ENCODE data around the gene PDE6B.

PDE6B gene

DNA sequence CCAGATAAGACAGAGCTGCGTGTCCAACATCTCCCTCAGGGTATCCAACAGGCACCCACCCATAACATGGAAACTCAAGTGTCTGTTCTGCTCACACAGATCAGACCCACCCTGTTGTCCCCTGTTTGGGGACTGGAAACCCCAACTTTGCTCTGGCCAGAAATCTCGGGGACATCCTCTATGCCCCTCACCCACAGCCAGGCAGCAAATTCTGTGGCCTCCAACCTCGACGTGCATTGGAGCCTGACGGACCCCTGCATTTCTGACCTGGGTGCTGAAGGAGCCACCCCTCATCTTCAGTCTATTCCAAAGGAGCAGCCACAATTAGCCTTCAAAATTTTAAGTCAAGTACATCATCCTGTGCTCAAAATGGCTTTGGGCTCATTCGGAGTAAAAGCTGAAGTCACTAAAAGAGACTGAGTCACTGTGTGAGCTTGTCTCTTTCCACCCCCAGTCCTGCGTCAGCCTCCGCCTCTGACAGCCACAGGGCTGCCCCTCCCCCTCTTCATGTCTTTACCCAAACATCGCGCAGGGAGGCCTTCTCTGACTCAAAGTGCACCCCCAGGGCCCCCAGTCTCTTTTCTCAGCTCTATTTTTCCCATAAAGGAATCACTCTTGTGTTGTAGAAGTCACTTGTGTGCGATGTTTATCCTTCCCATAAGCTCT lies 24.4 kb upstream of the PDE6B start:
- DNase-seq (ENCODE audit: low spot score), result no peak
- no peak for FAIRE-seq

DNA sequence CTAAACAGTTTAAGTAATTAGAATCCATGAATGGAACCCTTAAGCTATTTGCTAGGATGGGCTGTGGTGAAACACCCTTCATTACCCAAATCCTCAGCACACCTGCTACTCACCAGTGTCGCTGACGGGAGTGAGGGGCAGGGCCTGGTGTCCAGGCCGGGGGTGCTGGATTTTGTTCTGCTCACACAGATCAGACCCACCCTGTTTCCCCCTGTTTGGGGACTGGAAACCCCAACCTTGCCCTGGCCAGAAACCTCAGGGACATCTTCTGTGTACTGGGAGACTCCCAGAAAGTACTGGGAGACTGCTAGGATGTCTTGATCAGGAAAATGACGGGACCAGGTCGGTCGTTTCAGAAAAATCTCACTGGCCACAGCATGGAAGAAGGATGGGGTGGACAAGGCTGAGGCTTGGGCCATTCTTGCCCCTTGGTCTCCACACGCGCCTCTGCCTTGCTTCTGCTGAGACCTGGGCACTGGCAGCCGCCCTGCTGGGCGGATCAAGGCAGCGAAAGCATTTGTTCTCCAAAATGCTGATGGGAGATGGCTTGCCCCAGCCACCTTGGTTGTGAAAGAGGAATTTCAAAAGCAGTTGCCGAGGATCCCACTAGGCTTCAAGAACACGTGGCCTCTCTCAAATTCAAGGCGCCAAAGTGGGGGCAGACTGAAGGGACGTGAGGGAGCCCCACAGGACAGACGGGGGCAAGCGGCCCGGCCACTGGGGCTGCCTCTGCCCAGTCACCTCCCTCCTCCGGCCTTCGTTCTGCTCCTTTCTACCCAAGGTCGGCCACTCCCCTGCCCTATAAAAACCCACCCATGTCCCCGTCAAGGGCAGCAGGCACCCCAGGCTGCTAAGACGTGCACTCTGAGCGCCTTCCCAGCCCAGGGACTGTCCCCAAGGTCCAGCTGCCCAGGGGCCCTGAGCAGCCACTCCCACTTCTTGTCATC lies 23.5 kb upstream of the PDE6B start:
- no peak for DNase-seq (ENCODE audit: low spot score)
- no peak for FAIRE-seq

DNA sequence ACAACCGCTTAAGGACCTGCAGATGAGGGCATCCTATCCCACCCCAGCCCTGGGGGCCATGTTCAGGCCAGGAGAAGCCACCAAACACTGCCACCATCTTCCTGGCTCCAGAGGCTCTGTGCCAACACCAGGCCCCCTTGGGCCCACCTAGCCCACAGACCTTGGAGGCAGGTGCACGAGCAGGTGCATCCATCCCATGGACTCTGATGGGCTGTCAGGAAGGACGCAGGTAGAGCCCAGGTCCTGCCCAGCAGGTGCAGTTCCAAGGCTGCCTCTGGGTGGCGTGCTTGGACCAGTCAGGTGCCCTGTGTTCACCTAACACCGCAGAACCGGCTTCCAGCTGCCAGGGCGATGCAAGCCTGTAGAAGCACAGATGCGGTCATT lies 22.8 kb upstream of the PDE6B start:
- DNase-seq (ENCODE audit: low spot score) (peak; percentile 16), FAIRE-seq (no peak)

DNA sequence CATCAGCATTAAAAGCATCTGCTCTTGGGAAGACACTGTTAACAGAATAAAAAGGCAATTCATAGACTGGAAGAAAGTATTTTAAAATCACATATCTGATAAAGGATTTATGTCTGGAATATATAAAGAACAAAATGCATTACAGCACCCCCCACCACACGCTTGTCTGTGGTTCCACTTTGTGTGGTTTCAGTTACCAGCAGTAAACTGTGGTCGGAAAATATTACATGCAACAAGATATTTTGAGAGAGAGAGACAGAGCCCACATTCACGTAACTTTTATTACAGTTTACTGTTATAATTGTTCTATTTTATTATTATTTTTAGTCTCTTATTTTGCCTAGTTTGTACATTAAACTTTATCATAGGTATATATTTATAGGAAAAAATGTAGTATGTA lies 21.2 kb upstream of the PDE6B start:
- no peak for FAIRE-seq

DNA sequence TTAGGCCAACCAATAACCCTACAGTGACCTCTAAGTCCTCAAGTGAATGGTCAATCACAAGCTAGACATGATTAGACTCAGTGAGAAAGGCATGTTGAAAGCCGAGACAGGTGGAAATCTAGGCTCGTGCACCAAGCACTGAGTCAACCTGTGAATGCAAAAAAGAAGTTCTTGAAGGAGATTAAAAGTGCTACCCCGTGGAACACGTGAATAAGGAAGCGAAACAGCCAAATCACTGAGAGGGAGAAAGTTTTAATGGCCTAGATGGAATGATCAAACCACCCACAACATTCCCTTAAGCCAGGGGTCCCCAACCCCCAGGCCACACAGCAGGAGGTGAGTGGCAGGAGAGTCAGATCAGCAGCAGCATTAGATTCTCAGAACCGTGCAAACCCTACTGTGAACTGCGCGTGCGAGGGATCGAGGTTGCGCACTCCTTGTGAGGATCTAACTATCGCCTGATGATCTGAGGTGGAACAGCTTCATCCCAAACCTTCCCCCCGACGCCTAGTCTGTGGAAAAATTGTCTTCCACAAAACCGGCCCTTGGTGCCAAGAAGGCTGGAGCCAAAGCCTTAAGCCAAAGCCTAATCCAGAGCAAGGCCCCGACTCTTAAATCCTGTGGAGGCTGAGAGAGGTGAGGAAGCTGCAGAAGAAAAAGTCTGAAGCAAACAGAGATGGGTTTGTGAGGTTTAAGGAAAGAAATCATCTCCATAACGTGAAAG lies 19.5 kb upstream of the PDE6B start:
- FAIRE-seq, result no peak
- DNase-seq (ENCODE audit: low spot score), result no peak

More for the DNA sequence above, 21.2 kb upstream of the PDE6B start:
- DNase-seq (ENCODE audit: low spot score), result no peak

DNA sequence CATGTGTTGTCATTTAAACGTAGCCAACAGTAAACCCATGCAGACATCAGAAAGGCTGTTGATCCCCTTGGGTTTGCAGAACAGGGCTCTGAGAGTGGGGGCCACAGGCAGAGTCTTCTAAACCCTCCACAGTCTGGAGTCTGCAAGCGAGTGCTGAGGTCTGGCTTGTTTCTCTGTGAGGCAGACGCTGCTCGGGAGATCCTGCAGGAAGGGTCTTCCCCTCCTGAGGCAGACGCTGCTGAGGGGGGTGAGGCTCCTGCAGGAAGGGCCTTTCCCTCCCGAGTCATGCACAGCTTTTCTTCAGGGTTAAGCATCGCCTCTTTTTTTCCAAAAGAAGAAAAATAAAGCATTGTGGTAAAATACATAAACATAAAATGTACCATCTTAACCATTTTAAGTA lies 17.1 kb upstream of the PDE6B start:
- no peak for FAIRE-seq
- no peak for DNase-seq (ENCODE audit: low spot score)

DNA sequence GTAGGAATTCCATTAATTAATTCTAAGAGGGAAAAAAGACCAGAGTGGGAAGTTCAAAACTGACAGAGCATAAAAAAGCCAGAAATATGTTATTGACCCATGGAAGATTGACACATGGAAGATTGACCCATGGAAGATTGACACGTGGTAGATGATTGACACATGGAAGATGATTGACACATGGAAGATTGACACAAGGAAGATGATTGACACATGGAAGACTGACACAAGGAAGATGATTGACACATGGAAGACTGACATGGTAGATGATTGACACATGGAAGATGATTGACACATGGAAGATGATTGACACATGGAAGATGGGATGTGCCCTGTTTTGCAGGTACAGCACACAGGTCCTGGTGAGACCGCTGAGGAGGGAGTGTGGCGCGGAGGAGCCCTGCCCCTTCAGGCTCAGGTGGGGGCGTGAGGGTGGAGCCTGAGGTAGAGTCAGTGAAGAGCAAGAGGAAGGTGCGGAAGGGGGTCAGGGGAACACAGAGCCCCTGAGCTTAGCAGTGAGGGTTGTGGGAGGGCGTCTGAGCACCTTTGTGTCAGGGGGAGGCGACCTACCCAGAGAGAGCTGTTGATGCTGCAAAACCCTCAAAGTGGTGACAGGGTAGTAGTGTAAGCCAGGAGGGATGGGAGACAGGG lies 15.8 kb upstream of the PDE6B start:
- FAIRE-seq (no peak), DNase-seq (ENCODE audit: low spot score) (no peak)

DNA sequence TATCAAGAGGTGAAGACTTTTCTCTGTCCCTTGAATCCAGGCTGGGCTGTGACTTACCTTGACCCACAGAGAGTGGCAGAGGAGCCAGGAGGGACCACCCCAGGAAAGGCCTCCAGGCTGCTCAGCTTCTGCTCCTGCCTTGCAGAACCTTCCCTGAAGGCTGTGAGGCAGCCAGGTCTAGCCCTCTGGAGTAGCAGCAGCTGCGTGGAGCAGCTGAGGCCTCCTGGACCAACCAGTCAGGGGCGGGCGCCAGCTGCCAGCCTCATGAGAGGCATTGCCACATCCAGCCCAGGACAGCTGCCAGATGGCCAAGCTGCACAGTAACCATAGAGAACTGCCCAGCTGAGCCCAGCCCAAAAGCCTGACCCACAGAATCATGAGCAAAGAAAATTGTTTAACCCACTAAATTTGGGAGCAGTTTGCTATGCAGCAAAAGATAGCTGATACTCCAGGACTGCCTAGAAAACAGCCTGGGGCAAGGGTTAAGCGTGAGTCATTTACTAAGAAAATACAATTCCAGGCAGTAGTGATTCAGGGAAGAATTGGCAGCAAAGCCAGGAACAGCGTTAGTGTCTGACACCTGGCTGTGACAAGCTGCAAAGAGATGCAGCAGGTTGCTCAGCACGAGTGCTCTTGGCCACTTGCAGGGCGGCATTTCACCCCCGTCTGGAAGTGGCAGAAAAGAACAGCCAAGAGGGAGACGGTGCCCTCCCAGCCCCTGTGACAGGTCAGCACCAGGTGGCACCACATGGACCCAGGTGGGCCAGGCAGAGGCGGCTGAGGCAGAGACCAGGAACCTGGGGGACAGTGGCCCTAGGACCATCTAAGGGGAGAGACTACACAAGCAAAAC lies 14.7 kb upstream of the PDE6B start:
- no peak for FAIRE-seq
- no peak for DNase-seq (ENCODE audit: low spot score)

DNA sequence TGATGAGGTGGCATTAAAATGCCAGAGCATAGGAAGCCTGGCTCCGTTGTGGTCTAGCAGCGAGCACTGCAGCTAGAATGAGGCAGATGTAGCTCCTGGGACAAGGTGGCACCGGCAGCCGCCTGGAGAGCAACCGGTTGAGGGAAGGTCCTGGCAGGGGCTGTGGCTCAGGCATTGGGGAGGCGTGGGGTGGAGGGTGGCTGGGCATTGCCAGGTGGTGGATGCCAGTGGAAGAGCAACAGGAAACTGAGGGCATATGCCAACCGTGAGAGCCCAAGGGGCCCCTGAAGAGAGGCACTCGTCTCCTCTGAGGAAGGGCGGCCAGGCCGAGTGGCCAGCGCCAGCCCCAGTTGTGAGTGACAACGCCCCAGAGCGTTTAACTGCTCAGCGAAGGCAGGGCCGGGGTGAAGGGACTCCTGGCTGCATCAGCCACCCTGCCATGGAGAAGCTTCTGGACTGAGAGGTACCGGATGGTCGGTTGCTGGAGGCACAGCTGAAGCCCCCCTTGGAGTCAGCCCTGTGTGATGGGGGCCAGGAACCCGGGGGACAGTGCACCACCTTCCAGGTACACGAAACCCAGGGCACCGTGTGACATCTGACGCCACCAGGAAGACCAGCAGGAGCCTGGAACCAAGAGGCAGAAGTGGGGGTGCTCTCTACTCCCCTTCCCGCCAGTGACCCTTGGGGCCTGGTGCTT lies 13.2 kb upstream of the PDE6B start:
- no peak for FAIRE-seq

DNA sequence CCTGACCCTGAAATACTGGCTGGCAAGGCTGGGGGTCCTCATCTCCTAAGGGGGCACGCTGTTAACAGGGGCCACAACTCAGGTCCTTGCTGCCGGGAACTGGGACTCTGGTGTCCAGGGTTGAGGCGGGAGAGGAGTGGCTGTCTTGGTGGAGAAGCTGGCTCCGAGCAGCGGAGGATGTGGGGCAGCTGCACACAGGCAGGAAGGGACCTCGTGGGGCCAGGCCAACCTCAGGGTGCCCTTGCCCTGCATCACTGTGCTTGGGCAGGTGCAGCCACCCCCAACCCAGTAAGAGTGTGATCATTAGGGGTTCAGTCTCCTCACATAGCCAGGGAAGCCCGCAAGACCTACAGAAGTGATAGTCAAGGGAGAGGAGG lies 12.6 kb upstream of the PDE6B start:
- FAIRE-seq (no peak), DNase-seq (ENCODE audit: low spot score) (no peak)

More for the DNA sequence above, 13.2 kb upstream of the PDE6B start:
- DNase-seq (ENCODE audit: low spot score), result no peak

DNA sequence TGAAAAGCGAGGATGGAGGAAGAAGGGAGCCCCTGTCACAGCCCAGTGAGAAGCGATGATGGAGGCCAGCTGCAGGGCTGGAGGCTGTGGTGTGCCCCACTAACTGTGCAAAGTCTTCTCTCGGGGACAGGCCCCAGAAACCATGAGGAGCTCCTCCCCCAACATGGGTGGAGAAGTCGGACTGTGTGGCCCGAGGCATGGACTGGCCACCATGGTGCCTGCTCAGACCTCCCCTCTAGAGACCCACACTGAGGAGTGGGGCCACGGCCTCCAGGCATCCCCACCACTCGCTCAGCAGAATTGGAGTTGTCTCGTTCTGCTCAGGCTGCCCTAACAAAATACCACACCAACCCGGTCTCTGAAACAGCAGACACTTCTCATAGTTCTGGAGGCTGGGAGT lies 12.2 kb upstream of the PDE6B start:
- no peak for DNase-seq (ENCODE audit: low spot score)
- no peak for FAIRE-seq

DNA sequence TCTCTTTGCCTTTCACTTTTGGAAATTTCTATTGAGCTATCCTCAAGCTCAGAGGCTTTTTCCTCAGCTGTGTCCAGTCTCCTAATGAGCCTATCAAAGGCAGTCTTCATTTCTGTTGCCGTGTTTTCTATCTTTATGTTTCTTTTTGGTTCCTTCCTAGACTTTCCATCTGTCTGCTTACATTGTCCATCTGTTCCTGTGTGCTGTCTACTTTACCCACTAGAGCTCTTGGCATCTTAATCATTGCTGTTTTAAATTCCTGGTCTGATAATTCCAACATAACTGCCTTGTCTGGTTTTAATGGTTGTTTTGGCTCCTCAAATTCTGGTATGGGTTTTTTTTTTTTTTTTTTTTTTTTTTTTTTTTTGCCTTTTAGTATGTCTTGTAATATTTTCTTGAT lies 9.3 kb upstream of the PDE6B start:
- no peak for FAIRE-seq
- DNase-seq (ENCODE audit: low spot score), result no peak

DNA sequence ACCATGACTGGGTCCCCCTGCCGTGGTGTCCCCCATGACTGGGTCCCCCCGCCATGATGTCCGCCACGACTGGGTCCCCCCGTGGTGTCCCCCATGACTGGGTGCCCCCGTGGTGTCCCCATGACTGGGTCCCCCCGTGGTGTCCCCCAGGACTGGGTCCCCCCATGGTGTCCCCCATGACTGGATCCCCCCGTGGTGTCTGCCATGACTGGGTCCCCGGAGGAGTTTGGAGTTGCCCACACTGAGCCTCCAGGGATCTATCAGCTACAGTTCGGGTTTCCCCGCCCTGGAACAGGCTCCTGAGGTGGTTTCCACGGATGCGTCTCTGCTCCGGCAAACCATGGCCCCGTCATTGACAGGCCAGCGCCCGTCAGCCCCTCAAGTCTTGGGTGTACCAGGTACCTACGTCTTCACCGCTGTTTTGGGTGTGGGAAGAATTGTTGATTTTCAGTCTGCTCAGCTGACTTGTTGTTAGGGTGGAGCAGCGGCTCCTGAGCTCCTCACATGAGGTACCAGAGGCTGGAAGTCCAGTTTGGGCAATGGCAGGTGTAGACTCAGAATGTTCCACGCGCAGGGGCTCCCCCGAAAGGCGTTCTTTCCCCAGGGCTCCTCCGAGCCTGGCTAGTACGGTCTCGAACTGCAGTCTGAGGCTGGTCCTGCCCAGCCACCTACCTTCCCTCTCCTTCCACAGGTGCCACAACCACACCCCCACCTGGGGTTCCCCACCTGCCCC lies 8.3 kb upstream of the PDE6B start:
- FAIRE-seq (no peak), DNase-seq (ENCODE audit: low spot score) (no peak)

DNA sequence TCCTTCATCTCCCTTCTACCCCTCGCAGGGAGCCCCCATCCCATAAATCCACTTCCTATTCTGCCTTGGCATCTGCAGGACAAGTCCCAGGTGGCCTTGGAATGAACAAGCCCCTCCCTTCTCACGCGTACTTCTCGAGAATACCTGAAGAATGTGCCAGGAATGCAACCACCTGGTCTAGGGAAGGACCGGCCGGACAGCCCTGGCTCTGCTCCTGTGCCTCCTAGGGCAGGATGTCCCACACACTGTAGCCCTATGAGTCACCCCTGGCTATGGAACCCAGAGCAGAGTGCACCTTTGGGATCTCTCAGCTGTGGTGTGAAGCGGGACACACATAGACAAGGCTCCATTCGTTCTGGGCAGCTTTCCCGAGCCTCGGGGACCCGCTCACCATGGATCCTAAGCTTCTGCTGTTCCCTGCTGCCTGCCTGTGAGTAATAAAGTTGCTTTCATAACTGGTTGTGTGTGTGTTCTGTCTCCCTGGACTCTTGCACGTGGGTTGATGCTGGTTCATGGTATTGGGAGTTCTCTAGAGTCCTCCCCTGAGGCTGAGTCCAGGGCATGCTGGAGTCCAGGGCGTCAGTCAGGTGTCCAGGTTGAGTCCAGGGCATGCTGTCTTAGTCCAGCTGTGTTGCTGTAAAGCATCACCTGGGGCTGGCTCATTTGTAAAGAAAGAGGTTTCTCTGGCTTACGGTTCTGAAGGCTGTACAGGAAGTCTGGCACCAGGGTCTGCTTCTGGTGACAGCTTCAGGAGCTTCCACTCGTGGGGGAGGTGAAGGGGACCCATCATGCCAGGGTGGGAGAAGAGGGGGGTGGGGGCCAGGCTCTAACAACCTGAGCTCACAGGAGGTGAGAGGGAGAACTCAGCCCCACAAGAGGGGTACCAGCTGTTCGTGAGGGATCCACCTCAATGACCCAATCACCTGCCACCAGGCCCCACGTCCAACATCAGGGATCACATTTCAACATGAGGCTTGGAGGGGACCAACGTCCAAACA lies 7.4 kb upstream of the PDE6B start:
- no peak for FAIRE-seq
- DNase-seq (ENCODE audit: low spot score), result no peak

DNA sequence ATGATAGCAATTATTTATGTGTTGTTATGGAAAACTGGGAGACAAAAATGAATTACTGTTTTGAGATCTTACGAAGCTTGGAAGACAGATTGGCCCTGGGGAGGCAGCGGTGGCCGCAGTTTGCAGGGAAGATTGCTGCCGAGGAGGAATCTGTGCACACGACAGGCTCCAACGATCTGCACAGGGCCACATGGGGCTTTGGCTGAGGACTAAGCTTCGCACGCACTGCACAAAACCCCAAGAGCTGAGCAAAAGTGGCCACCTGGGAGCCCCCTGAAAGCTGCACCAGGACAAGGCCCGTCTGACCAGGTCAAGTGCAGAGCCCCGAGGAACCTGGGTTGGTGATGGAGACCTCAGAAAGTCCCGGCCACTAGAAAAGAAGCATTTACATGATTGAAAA lies 5.2 kb upstream of the PDE6B start:
- no peak for DNase-seq (ENCODE audit: low spot score)
- FAIRE-seq, result no peak

DNA sequence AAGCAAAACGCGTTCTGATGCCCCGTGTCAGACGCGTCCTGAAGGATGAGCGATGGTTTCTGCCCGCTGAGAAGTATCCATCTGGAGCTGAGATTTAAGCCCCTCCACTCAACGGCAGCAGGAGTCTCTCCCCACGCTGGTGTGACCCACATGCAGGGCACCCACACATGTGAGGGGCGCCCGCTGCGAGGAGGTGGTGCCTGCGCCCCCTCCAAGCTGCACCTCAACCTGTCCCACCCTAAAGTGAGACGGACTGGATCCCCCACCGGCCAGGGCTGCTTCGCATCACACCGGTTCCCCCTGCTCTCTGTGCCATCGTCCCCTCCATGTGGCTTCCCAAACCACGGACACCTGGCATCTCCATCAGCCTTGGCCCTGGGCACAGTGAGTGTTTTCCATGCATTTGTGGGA lies 4.5 kb upstream of the PDE6B start:
- DNase-seq (ENCODE audit: low spot score) (no peak), FAIRE-seq (no peak)

DNA sequence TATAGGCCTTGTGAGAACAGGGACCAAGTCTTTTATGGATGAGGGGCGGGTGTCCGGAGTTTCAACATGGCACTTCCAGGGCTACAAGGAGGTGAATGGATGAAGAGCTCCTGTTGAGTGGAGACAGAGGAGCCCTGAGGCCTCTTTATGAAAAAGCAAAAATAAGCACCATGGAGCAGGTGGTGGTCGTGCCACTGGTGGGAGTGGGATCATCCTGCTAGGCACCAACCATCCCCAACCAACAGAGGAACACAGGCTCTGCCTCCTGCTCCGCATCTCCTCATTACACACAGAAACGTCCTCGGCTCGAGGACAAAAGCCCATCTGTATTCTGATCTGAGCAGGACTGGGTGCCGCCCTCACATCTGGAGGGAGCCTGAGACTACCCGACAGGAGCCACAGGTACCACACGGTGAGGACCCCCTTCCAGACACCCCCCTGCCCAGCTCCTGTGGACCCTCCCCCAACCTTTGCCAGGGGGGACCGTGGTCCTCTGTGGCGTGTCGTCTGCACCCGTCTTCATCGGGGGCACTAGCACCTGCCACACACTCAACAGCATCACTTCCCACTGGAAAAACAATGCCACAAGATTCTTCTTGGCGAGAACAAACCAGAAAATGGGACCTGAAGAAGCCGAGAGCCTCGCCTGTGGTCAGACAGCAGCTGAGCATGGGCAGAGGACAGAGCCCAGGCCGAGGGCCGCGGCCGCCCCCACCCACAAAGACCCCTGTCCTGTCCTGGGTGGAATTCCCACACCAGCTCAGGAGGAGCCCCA lies 3.9 kb upstream of the PDE6B start:
- DNase-seq (ENCODE audit: low spot score), result no peak
- no peak for FAIRE-seq

Measured in RCC 7860 (cell line).